Epithelial cell of proximal tubule (primary cell): ENCODE data around the gene PRKAR1B. TPM values are rescaled to one million over a fixed set of nuclear protein-coding genes. Genes with fewer than 3 reads are reported as not detected.

Experiments used
- DNase-seq: peaks from one replicate; pipeline ENCODE4 v3.0.0-alpha.2; 2011; ENCODE audit warnings: low read depth
- H3K4me3 ChIP-seq: 2 replicates; pipeline ENCODE4 v1.5.1; 2011; ENCODE audit warnings: low read depth, mild to moderate bottlenecking, low read length
- CTCF ChIP-seq: conservative IDR thresholded peaks from 2 replicates; pipeline ENCODE4 v1.5.1; 2012; ENCODE audit warnings: low read depth, mild to moderate bottlenecking, low read length
- total RNA-seq: library from RNA; depleted of rRNA; stranded (reverse); fragments of >200 nt; gene quantifications from 2 replicates; pipeline ENCODE4 v1.2.3, GENCODE V29; 2015

PRKAR1B gene
- total RNA-seq, 1 donor from 2014 or later: 12.2 TPM

- H3K4me3 ChIP-seq: peak overlapping the region; percentile 82
- no peak for DNase-seq
- TF ChIP-seq CTCF: no peak
Observed at GRCh38 chr7:728602-729001, 1.5 kb upstream of the PRKAR1B start.

- no peak for TF ChIP-seq CTCF
- DNase-seq: no peak
- H3K4me3 ChIP-seq: peak overlapping the region; percentile 82
Observed at GRCh38 chr7:727806-728460, 852 bp upstream of the PRKAR1B start.

- no peak for TF ChIP-seq CTCF
- DNase-seq: no peak
- peak overlapping the region; percentile 82 for H3K4me3 ChIP-seq
Observed at GRCh38 chr7:726854-727103, 302 bp downstream of the PRKAR1B start.

- no peak for DNase-seq
- H3K4me3 ChIP-seq: peak within 1 kb of the TSS; percentile 82
- TF ChIP-seq CTCF: no peak
Observed at GRCh38 chr7:726084-726853, 812 bp downstream of the PRKAR1B start, which contains the start of gene DNAAF5. DNAAF5 (plus strand) TSS chr7:726699; CDS start chr7:726721, 22 bp downstream.

GRCh38 chr7:725223-726005, 1.7 kb downstream of the PRKAR1B start:
- DNase-seq: no peak
- TF ChIP-seq CTCF: no peak
- H3K4me3 ChIP-seq: peak overlapping the region; percentile 82

- DNase-seq: no peak
- no peak overlapping the region for H3K4me3 ChIP-seq
- TF ChIP-seq CTCF: no peak
Observed at GRCh38 chr7:724298-724697, 2.8 kb downstream of the PRKAR1B start.
